ENCODE measurements around the gene MGAT3. TPM values are rescaled to one million over a fixed set of nuclear protein-coding genes. Genes with fewer than 3 reads are reported as not detected.
A peak's percentile ranks its signal among the peaks of the same experiment; 100 is the strongest.
"Not testable (repeated sequence)": the region's sequence is repeated elsewhere in the genome, so short reads cannot be mapped to it uniquely, and the experiment has no call there.

The MGAT3 gene
- total and polyA plus RNA-seq, 2 of the 8 experiments (the other 6 are each of a cell fraction or from before 2014, with no cell fraction given): 4.3 to 9.2 TPM

- not testable (repeated sequence) for H2AK5ac ChIP-seq (ENCODE audit: low read depth, low read length); H2BK120ac ChIP-seq (replicated peaks; ENCODE audit: low read depth, low read length); H2BK5ac ChIP-seq (ENCODE audit: low read depth, low read length); H3K27me3 ChIP-seq (replicated peaks in 1 of 4; ENCODE audit: control insufficient read depth in 3 of 4, extremely low read depth in 1 of 4, insufficient read depth in 3 of 4, low read length in 3 of 4); H4K5ac ChIP-seq (ENCODE audit: insufficient read length, low read depth, low read length); H3K4ac ChIP-seq (replicated peaks; ENCODE audit: insufficient read length, low read depth, low read length); H2BK20ac ChIP-seq (ENCODE audit: low read length); H2BK15ac ChIP-seq (ENCODE audit: low read length); H3K14ac ChIP-seq (ENCODE audit: insufficient read length); DNase-seq (ENCODE audit: low read depth in 1 of 2, low spot score in 2 of 2); H2BK12ac ChIP-seq (ENCODE audit: low read depth, low read length); H2AFZ ChIP-seq (ENCODE audit: low read length); H3K18ac ChIP-seq (ENCODE audit: extremely low read depth, low read length); FAIRE-seq; H3K56ac ChIP-seq (replicated peaks; ENCODE audit: insufficient read length, low read depth, low read length); H4K8ac ChIP-seq (ENCODE audit: extremely low read depth, insufficient read depth, low read length); H3K27ac ChIP-seq (ENCODE audit: low read depth, low read length); H4K91ac ChIP-seq (replicated peaks; ENCODE audit: insufficient read length, low read length); H3K23ac ChIP-seq (ENCODE audit: insufficient read length); H3K79me1 ChIP-seq (ENCODE audit: low read depth, low read length); H3K9me3 ChIP-seq (ENCODE audit: insufficient read depth in 2 of 2, low read depth in 1 of 2, low read length in 1 of 2)
- H3K4me1 ChIP-seq (replicated peaks in 1 of 4; ENCODE audit: control insufficient read depth in 3 of 4, insufficient read depth in 4 of 4, low read length in 3 of 4): peaks cover 0 to 12% (median 5%) of the 10 kb centered on the region in 4 experiments; a peak in 4 of 7 replicates
- H3K79me2 ChIP-seq (ENCODE audit: control insufficient read depth in 1 of 2, insufficient read depth in 2 of 2, low read length in 2 of 2): peaks cover 5 to 29% of the 10 kb centered on the region in 2 experiments; a peak in 3 of 4 replicates
- ChIA-PET POLR2A (ENCODE audit: partially characterized antibody) (interaction anchor here (0.7 to 6.6 kb wide), 26 partner anchors 8 to 469 kb away, joined by 3 to 83 read pairs (median 6); partner anchors contain the start of genes MIEF1, RPL3, RPS19BP1 and TAB1), CTCF (ENCODE audit: partially characterized antibody) (interaction anchor here (0.7 to 21.9 kb wide), 7 partner anchors 8 to 205 kb away, joined by 3 to 361 read pairs (median 3); partner anchors contain the start of gene MIEF1)
- peaks cover 34 to 37% of the 10 kb centered on the region in 2 experiments for H4K20me1 ChIP-seq (replicated peaks in 1 of 2; ENCODE audit: control insufficient read depth in 1 of 2, insufficient read depth in 2 of 2, low read length in 2 of 2)
- H3K4me2 ChIP-seq (ENCODE audit: insufficient read depth in 1 of 2, low read depth in 2 of 2, low read length in 2 of 2): peak overlapping the region; percentile 87 to 88
- H3K36me3 ChIP-seq (ENCODE audit: control insufficient read depth in 2 of 4, insufficient read depth in 4 of 4, low read length in 3 of 4): peaks cover 22 to 41% (median 35%) of the 10 kb centered on the region in 4 experiments
- H3K4me3 ChIP-seq (ENCODE audit: extremely low read depth in 1 of 4, insufficient read depth in 2 of 4, low read depth in 3 of 4, low read length in 4 of 4): peak overlapping the region; percentile 93 to 99 (median 95); a peak in 5 of 8 replicates
- H3K23me2 ChIP-seq (ENCODE audit: low read depth, low read length): peaks cover 12% of the 10 kb centered on the region
- H3K9ac ChIP-seq (replicated peaks in 1 of 4; ENCODE audit: extremely low read depth in 1 of 4, low read depth in 3 of 4, low read length in 3 of 4): peak overlapping the region in 1 of 4 experiments; percentile 99; a peak in 2 of 7 replicates
- 78% methylated on average over 3 of the region's 5 CpGs; no CpG with 5 or more reads in 1 of the 2 experiments for WGBS, 2 experiments (ENCODE audit: extremely low coverage in 1 of 2, insufficient coverage in 1 of 2, insufficient read length in 1 of 2, insufficient replicate concordance in 2 of 2, low coverage in 1 of 2, low lambda C conversion rate in 2 of 2, missing lambda C conversion rate in 1 of 2)
Observed at GRCh38 chr22:39522091-39522490, 65.3 kb downstream of the MGAT3 start.

All from H1 (cell line).